KOPT-K1 (cell line): ENCODE data around the gene TRAPPC5.

Experiments
- H3K27ac ChIP-seq: fragments of 200-600 bp; sonication (generic); 2 replicates; pipeline ENCODE4 v1.5.1; 2016; ENCODE audit warnings: antibody characterized with exemption, mild to moderate bottlenecking, low read depth, low read length; ENCODE audit not compliant: poor library complexity, severe bottlenecking
- H3K36me3 ChIP-seq: fragments of 200-600 bp; sonication (generic); 2 replicates; pipeline ENCODE4 v1.5.1; 2017; ENCODE audit warnings: antibody characterized with exemption, mild to moderate bottlenecking, low read length, moderate library complexity; ENCODE audit not compliant: insufficient read depth
- H3K9me3 ChIP-seq: fragments of 200-600 bp; sonication (generic); 2 replicates; pipeline ENCODE4 v1.5.1; 2017; ENCODE audit warnings: antibody characterized with exemption, low read length, mild to moderate bottlenecking; ENCODE audit not compliant: insufficient read depth, poor library complexity, severe bottlenecking

TRAPPC5 gene

DNA sequence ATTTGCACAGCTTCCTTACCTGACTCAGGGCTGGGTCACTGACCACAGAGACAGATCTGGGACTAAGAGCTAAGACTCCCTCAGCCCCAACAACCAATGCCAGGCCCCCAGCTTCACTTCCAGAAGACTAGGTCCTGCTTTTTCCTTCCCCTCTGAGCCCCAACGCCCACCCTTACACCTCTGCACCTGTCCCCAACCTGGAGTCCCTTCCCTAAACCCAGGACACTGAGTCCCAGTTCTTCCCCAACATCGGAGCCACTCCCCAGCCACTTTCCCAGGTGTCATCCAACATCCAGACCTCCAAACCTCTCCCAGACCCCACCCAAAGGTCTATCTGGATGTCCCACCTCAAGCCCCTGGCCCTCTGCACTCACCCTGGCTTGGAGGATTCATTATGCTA, 18.4 kb downstream of the TRAPPC5 start:
- Histone ChIP-seq H3K36me3 (no peaks in the 10 kb centered on the region), H3K9me3 (no peaks in the 10 kb centered on the region), H3K27ac (no peak overlapping the region)

DNA sequence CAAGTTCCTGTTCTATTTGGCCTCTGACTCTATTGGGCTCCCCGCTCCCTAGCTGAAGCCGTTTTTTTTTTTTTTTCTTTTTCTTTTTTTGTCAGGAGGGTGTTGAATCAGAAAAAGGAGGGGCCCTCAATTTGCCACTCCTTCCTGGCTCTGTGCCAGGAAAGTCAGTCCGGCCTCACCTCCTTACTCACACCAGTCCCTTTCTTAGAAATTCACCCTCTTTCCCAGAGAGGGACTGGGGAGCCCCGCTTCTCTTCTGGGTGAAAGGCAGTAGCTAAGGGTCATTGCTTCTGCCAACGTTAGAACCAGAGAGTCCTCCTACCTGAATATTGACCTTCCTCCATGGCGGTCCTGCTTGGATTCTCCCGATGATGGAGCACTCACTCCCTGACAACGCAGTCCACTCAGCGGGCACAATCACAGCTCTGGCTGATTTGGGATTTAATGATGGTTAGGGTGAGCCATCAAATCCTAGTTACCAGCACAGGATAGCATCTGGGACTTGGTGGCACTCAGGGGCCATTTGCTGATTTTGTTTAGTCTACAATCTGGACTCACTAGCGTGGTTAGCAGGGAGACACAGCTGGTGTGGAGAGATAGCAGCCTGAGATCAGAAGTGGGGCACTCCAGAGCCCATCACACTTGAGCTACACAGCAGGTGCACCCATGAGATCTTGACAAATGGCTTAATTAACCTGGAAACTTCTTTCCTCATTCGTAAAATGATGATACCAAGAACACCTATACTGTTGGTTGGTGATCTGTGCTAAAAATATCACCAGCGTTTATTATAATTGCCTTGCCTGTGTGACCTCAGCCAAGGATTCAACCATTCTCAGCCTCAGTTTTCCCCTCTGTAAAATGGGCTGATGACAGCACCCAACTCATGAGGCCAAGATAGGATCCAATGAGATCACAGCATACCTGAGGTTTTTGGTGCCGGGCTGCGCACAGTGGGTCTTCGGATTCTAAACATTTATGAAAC, 19.1 kb downstream of the TRAPPC5 start:
- no peak overlapping the region for H3K27ac ChIP-seq
- H3K9me3 ChIP-seq: no peaks in the 10 kb centered on the region
- H3K36me3 ChIP-seq: no peaks in the 10 kb centered on the region

DNA sequence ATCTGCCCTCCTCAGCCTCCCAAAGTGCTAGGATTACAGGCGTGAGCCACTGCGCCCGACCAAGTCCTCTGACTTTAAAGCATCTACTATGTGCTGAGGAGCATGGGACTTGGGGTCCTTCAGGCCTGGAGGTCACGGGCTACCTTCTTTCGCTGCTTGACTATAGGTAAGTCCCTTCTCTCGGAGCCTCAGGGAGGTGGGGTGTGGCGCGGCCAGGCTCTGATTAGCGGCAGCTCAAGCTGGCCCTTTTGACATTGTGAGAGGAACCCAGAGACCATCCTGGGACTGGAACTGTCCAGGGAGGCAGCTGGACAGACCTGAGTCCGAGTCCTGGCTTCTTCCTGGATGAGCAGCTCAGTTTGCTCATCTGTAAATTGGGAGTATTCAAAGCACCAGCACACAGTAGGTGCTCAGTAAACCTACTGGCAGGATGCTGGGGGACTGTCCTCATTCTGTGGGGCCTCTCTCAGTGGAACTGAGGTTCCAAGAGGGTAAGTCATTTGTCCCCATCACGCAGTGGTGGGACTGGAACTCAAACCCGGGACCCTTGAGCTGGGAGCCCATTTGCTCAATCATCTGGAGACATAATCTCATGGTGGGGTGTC, 20.5 kb downstream of the TRAPPC5 start:
- Histone ChIP-seq H3K9me3 (no peaks in the 10 kb centered on the region), H3K36me3 (no peaks in the 10 kb centered on the region), H3K27ac (no peak overlapping the region)

DNA sequence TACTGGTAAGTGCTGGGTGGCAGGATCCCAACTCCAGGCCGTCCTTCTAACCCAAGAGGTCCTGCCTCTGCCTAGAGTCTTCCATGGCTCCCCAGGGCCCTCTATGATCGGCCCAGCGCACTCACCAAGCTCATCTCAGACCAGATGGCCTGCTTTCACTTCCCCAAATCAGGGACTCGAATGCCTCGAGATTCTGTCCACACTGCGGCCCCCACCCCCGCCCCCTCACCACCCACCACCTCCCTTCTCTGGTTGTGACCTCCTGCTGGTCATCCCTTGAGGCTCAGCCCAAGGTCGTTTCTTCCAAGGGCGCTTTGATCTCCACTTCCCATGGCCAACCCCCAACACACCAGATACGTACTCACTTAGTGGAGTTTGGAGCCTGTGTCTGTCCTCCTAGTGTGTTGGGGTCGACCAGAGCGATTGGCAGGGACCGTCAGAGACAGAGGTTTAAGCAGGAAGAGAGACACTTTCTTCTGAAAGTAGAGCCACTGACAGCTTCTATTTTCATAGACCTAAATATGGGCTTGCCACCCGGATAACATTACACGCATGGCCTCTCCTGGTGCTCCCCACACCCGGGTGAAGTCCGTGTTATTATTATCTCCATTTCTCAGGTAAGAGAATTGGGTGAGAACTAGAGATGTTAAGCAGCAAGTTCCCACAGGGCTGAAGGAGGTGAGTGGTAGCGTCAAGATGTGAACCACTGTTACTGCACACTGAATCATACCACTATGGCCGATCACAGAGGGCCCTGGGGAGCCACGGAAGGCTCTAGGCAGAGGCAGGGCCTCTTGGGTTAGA, 21.2 kb downstream of the TRAPPC5 start, which contains the start of gene FCER2:
FCER2 (minus strand) TSS at position 478 of the 804 bp plus-strand sequence. CDS start 2,371 bp downstream, outside the sequence.
- no peaks in the 10 kb centered on the region for H3K36me3 ChIP-seq
- H3K9me3 ChIP-seq: no peaks in the 10 kb centered on the region
- H3K27ac ChIP-seq: no peak within 1 kb of the TSS

DNA sequence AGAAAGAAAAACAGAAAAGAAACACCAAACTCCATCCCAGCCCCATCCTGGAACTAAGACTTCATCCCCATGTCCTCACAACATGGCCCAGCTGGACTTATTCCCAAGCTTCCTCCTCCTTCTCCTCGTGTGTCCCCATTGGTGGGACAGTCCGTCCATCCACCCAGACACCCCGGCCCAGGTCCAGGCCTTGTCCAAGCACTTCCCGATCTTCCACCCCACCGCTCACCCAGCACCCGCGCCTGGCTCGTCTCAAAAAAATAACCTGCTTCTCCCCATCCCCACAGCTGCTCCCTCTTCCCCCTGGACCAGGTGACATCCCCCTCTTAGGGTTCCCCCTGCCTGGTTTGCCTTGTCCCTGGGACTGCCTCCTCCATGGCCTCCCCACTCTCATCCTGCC, 22.7 kb downstream of the TRAPPC5 start:
- no peaks in the 10 kb centered on the region for H3K9me3 ChIP-seq
- no peak overlapping the region for H3K27ac ChIP-seq
- no peaks in the 10 kb centered on the region for H3K36me3 ChIP-seq

DNA sequence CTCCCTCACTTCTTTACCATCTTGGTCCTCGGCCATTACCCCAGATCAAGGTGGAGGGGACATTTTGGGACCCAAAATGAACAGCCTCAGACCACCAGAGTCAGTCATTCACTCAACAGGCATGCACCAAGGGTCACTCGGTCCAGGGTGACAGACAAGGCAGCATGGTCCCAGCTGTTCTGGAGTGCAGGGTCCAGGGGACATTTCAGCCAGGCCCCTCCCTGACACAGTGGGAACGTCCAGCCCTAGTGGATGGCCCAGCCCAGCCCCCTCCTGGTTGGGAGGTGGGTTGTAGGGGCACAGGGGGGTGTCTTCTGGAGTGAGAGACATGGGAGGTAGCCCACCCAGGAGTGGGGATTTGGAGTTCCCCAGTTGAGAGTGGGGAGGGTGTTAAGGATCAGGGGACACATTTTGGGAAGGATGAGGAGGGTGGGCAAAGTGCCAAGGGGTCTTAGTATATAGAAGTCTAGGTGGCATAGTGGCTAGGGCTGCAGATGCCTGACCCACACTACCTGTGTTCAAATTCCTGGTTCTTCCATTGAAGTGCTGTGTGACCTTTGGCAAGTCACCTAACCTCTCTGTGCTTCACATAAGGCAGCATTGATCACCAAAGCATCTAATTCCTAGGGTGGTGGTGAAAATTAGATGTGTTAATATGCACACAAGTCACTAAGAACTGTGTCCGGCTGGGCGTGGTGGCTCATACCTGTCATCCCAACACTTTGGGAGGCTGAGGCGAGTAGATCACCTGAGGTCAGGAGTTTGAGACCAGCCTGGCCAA, 23.8 kb downstream of the TRAPPC5 start:
- Histone ChIP-seq H3K36me3 (no peaks in the 10 kb centered on the region), H3K9me3 (no peaks in the 10 kb centered on the region), H3K27ac (no peak overlapping the region)

DNA sequence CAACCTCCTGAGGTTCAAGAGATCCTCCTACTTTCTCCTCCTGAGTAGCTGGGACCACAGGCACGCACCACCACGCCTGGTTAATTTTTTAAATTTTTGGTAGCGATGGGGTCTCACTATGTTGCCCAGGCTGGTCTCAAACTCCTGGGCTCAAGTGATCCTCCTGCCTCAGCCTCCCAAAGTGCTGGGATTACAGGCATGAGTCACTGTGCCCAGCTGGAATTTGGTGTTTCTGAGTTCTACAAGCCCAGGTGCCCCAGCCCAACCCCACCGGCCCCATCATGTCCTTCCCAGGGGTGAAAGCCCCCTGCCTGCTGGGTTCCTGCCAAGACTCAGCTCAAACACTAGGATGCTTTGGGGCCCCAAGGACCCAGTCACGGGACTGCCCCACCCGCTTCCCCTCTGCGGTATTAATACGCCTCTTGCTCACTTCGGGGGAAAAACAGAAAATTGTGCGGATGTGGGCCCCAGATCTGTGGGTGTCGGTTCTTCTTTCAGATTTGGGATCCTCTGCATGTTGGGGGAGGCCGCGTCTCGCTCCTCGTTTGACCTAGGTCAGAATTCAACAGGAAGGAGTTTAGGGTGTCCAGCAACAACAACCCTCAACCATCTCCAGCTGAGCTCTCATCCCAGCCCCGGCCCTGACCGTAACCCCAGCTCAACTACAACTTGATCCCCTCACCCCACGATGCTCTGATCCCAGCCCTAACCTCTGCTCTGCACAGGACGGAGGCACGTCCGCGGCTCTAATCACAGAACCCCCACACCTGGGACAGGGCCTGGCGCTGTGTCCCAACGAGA, 25.0 kb downstream of the TRAPPC5 start:
- H3K36me3 ChIP-seq: no peaks in the 10 kb centered on the region
- no peaks in the 10 kb centered on the region for H3K9me3 ChIP-seq
- peak overlapping the region; percentile 31 for H3K27ac ChIP-seq

DNA sequence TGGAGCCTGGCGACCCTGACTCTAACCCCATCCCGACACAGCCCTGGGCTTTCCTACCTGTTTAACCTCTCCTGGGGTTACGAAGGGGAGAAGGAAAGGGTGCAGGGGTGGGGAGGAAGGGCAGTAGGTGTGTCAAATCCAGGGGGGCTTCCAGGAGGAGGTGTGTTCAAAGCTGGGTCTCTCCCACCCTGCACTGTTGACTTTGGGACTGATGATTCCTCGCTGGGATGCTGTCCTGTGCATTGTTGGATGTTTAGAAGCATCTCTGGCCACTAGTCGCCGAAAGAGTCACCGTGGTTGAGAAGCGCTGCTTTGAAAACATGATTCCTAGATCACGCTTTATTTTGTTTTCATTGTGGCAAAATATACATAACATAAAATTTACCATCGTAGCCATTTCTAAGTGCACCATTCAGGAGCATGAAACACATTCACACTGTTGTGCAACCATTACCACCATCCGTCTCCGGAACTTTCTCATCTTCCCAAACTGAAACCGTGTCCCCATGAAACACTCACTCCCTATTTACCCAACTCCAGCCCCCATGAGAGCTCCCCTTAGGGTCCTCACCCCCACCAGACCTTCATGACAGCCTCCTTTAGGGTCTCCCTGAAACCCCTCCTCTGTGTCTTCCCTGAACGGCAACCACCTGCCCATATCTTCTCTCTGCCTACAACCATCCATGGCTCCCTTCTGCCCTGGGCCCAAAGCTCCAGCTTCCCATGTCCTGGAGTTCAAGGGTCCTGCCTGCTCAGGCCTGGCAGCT, 25.7 kb downstream of the TRAPPC5 start:
- Histone ChIP-seq H3K9me3 (no peaks in the 10 kb centered on the region), H3K36me3 (no peaks in the 10 kb centered on the region), H3K27ac (peak overlapping the region; percentile 31)

DNA sequence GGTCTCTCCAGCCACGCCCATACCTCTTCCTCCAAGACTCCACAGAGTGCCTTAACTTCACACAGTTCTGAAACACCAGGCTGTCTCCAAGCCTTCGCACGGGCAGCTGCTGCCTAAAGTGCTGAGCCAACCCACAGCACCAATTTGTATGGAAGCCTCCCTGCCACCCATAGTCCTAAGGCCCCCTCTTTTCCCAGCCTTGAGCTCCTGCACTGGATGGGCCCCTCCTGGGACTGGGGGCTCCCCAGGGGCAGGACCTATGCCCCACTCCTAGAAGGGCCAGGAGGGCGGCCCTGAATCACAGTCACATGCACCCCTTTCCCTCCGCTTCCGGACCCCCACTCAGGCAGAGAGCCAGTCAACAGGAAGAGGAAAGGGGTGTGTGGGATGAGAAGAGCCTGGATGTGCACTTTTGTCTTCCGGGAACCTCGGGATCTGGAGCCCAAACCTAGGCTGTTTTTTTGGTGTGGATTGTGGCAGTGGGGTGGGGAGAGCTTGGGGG, 26.4 kb downstream of the TRAPPC5 start:
- H3K27ac ChIP-seq: no peak overlapping the region
- no peaks in the 10 kb centered on the region for H3K9me3 ChIP-seq
- no peaks in the 10 kb centered on the region for H3K36me3 ChIP-seq

DNA sequence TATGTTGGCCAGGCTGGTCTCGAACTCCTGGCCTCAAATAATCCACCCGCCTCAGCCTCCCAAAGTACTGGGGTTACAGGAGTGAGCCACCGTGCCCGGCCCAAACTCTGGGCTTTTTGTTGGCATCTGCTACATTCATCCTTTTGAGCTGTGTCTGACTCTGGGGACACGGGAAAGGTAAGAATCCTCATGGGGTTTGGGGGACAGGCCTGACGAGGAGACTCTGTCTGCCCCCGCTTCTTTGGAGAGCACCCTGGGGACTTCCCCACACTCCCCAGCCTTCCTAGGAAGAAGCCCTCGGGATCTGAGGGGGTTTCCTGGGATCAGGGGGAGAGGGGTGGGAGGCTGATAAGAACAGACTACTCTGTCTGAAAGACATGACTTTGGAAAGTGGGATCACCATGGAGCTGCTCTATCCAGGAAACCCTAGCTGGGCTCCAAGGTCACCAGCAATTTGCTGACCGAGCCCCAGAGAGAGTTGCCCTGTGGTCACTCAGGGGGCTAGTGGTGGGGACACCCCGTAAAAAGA, 29.4 kb downstream of the TRAPPC5 start:
- H3K27ac ChIP-seq: no peak overlapping the region

DNA sequence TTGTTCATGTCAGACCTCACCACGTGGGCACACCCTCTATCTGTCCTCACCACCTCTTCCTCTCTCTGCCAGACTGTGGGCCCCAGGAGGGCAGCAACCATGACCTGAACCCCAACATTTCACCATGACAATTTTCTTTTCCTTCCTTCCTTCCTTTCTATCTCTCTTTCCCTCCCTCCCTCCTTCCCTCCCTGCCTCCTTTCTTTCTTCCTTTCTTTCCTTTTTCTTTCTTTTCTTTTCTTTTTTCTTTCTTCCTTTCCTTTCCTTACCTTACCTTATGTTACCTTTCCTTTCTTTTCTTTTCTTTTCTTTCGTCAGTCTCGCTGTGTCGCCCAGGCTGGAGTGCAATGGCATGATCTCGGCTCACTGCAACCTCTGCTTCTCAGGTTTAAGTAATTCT, 30.0 kb downstream of the TRAPPC5 start:
- no peaks in the 10 kb centered on the region for H3K36me3 ChIP-seq
- H3K9me3 ChIP-seq: no peaks in the 10 kb centered on the region
- no peak overlapping the region for H3K27ac ChIP-seq

More for the DNA sequence above, 29.4 kb downstream of the TRAPPC5 start:
- H3K36me3 ChIP-seq: no peaks in the 10 kb centered on the region
- no peaks in the 10 kb centered on the region for H3K9me3 ChIP-seq

DNA sequence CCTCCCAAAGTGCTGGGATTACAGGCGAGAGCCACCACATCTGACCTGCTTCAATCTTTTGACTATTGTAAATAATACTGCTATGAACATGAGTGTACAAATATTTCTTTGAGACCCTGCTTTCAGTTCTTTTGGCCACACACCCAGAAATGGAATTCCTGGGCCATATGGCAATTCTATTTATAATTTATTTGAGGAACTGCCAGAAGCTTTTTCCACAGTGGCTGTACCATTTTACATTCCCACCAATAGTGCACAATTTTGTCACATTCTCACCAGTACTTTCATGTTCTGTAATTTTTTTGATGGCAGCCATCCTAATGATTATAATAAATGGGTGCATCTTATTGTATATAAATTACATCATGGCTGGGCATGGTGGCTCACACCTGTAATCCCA, 35.0 kb downstream of the TRAPPC5 start:
- H3K36me3 ChIP-seq: no peaks in the 10 kb centered on the region
- H3K9me3 ChIP-seq: peaks cover 9% of the 10 kb centered on the region
- no peak overlapping the region for H3K27ac ChIP-seq

DNA sequence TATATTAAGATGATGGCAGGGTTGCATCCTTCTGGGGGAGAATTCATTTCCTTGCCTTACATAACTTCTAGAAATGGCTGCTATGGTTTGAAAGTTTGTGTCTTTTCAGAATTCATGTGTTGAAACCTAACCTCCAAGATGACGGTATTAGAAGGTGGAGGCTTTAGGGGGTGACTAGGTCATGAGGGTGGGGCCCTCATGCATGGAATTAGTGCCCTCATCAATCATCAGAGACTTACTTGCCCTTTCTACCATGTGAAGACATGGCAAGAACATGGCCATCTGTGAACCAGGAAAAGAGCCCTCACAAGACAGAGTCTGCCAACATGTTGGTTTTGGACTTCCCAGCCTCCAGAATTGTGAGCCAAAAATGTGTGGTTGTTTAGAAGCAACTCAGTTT, 36.1 kb downstream of the TRAPPC5 start:
- Histone ChIP-seq H3K36me3 (no peaks in the 10 kb centered on the region), H3K27ac (no peak overlapping the region), H3K9me3 (peaks cover 9% of the 10 kb centered on the region)
